Trophoblast cell (in vitro differentiated cells and primary cell): ENCODE results near the gene RBMS1.

Experiments
- DNase-seq, 2 donors: peaks; one replicate each; pipeline ENCODE4 v3.0.0-alpha.2; 2016
- H2AFZ ChIP-seq: 2 replicates; pipeline ENCODE4 v1.6.1; 2013; ENCODE audit warnings: low read length, moderate library complexity, mild to moderate bottlenecking; ENCODE audit not compliant: insufficient read depth, poor library complexity
- H2AK5ac ChIP-seq: 2 replicates; pipeline ENCODE4 v1.6.1; 2013; ENCODE audit warnings: mild to moderate bottlenecking, low read length
- H2BK120ac ChIP-seq: 2 replicates; pipeline ENCODE4 v1.6.1; 2013; ENCODE audit warnings: low read length, mild to moderate bottlenecking, moderate library complexity; ENCODE audit not compliant: insufficient read depth, poor library complexity
- H2BK12ac ChIP-seq: 2 replicates; pipeline ENCODE4 v1.6.1; 2013; ENCODE audit warnings: mild to moderate bottlenecking, low read length, moderate library complexity
- H2BK5ac ChIP-seq: 2 replicates; pipeline ENCODE4 v1.6.1; 2013; ENCODE audit warnings: low read length, low read depth, moderate library complexity, mild to moderate bottlenecking; ENCODE audit not compliant: poor library complexity
- H3K14ac ChIP-seq: 2 replicates; pipeline ENCODE4 v1.6.1; 2013; ENCODE audit warnings: mild to moderate bottlenecking, low read length
- H3K18ac ChIP-seq: 2 replicates; pipeline ENCODE4 v1.6.1; 2013; ENCODE audit warnings: mild to moderate bottlenecking, low read length
- H3K23ac ChIP-seq: 2 replicates; pipeline ENCODE4 v1.6.1; 2013; ENCODE audit warnings: low read length
- H3K27ac ChIP-seq: 2 replicates; pipeline ENCODE4 v1.5.1; 2013; ENCODE audit warnings: low read depth, mild to moderate bottlenecking, inconsistent platforms, low read length, moderate library complexity
- H3K27me3 ChIP-seq: 2 replicates; pipeline ENCODE4 v1.6.1; 2013; ENCODE audit warnings: inconsistent platforms, mild to moderate bottlenecking, low read length, moderate library complexity; ENCODE audit not compliant: insufficient read depth
- H3K36me3 ChIP-seq, 2 experiments: 1 replicate in 1 of 2; 2 replicates in 1 of 2; pipeline ENCODE4 v1.6.1; 2013; ENCODE audit warnings: low read length in 2 of 2, mild to moderate bottlenecking in 2 of 2, moderate library complexity in 1 of 2; ENCODE audit not compliant: insufficient read depth in 2 of 2, control insufficient read depth in 1 of 2
- H3K4ac ChIP-seq: 2 replicates; pipeline ENCODE4 v1.6.1; 2013; ENCODE audit warnings: low read depth, mild to moderate bottlenecking, low read length, moderate library complexity
- H3K4me1 ChIP-seq, 2 experiments: 1 replicate in 1 of 2; 2 replicates in 1 of 2; pipeline ENCODE4 v1.6.1; 2013; ENCODE audit warnings: low read length in 2 of 2, mild to moderate bottlenecking in 2 of 2, moderate library complexity in 1 of 2; ENCODE audit not compliant: insufficient read depth in 2 of 2, control insufficient read depth in 1 of 2
- H3K4me2 ChIP-seq: 2 replicates; pipeline ENCODE4 v1.6.1; 2013; ENCODE audit warnings: inconsistent platforms, mild to moderate bottlenecking, low read length, moderate library complexity
- H3K4me3 ChIP-seq: 2 replicates; pipeline ENCODE4 v1.5.1; 2013; ENCODE audit warnings: mild to moderate bottlenecking, low read depth, low read length, inconsistent platforms
- H3K79me1 ChIP-seq: one replicate; pipeline ENCODE4 v1.6.1; 2013; ENCODE audit warnings: low read length
- H3K79me2 ChIP-seq: 2 replicates; pipeline ENCODE4 v1.6.1; 2013; ENCODE audit warnings: low read length, mild to moderate bottlenecking; ENCODE audit not compliant: control insufficient read depth, insufficient read depth, poor library complexity
- H3K9ac ChIP-seq: 2 replicates; pipeline ENCODE4 v1.6.1; 2013; ENCODE audit warnings: mild to moderate bottlenecking, low read length
- H3K9me3 ChIP-seq: 2 replicates; pipeline ENCODE4 v1.6.1; 2013; ENCODE audit warnings: low read depth, mild to moderate bottlenecking, control low read depth, inconsistent platforms, low read length; ENCODE audit not compliant: insufficient read depth
- H4K12ac ChIP-seq: 2 replicates; pipeline ENCODE4 v1.6.1; 2013; ENCODE audit warnings: low read depth, mild to moderate bottlenecking, low read length, moderate library complexity
- H4K8ac ChIP-seq: 2 replicates; pipeline ENCODE4 v1.6.1; 2013; ENCODE audit warnings: low read depth, mild to moderate bottlenecking, low read length, moderate library complexity
- H4K91ac ChIP-seq: one replicate; pipeline ENCODE4 v1.6.1; 2013; ENCODE audit warnings: low read depth, mild to moderate bottlenecking, low read length, moderate library complexity
- WGBS: extraction: QIAGEN DNeasy Blood & Tissue Kit; methylation state at CpG from one replicate; pipeline ENCODE4 v1.1.7; 2013; ENCODE audit warnings: missing lambda C conversion rate; ENCODE audit not compliant: insufficient read length, insufficient coverage; ENCODE audit errors: extremely low coverage; 5-methylcytosine and 5-hydroxymethylcytosine counted together

RBMS1 gene

GRCh38 chr2:160513120-160513519, 19.5 kb upstream of the RBMS1 start:
- no peak for DNase-seq
- H4K12ac ChIP-seq, result no peak overlapping the region
- no peaks in the 10 kb centered on the region for H3K79me2 ChIP-seq
- no peak overlapping the region for H4K8ac ChIP-seq
- no peak overlapping the region for H2BK12ac ChIP-seq
- H2AFZ ChIP-seq, result no peak overlapping the region
- H3K18ac ChIP-seq, result no peak overlapping the region
- no peak overlapping the region for H3K4me3 ChIP-seq
- no peak overlapping the region for H3K14ac ChIP-seq
- H3K27me3 ChIP-seq, result no peaks in the 10 kb centered on the region
- WGBS, result no CpG with 5 or more reads among the region's 4 CpGs
- H3K36me3 ChIP-seq, result no peaks in the 10 kb centered on the region
- no peak overlapping the region for H3K27ac ChIP-seq
- no peak overlapping the region for H3K4ac ChIP-seq
- H2AK5ac ChIP-seq, result no peak overlapping the region
- no peak overlapping the region for H3K4me2 ChIP-seq
- no peak overlapping the region for H2BK5ac ChIP-seq
- H3K79me1 ChIP-seq, result peaks cover 18% of the 10 kb centered on the region
- no peak overlapping the region for H3K9ac ChIP-seq
- H3K23ac ChIP-seq, result no peak overlapping the region
- peaks cover 6 to 11% of the 10 kb centered on the region in 2 experiments for H3K4me1 ChIP-seq
- H3K9me3 ChIP-seq, result no peaks in the 10 kb centered on the region
- H4K91ac ChIP-seq, result no peak overlapping the region
- H2BK120ac ChIP-seq, result no peak overlapping the region

DNA sequence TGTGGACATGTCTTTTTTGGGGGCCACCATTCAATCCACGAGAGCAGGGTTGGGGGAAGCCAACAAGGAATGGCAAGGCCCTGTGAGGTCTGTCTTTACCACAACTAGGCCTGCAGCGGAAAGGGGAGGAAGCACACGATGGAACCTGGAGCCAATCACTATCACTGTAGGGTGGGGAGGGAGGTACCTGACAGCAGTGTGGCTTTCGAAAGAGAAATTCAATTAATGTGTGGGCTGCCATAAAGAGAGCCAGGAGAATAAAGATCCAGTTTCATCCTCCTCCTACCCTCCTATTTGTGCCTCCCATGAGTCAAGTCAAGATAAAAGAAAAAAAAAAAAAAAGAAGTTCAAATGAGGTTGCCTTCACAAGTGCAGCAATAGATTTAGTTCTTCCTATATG, 18.9 kb upstream of the RBMS1 start:
- Histone ChIP-seq H2AFZ (no peak overlapping the region), H2AK5ac (peak overlapping the region; percentile 89), H3K79me2 (no peaks in the 10 kb centered on the region), H3K4me3 (no peak overlapping the region), H3K14ac (peak overlapping the region; percentile 60), H3K18ac (peak overlapping the region; percentile 67), H4K91ac (peak overlapping the region; percentile 69), H3K4ac (peak overlapping the region; percentile 44), H3K27me3 (no peaks in the 10 kb centered on the region), H2BK120ac (peak overlapping the region; percentile 61), H4K12ac (no peak overlapping the region), H3K36me3 (no peaks in the 10 kb centered on the region), H3K4me2 (no peak overlapping the region), H3K9ac (no peak overlapping the region), H3K79me1 (peaks cover 19% of the 10 kb centered on the region), H2BK12ac (peak overlapping the region; percentile 87), H3K9me3 (no peaks in the 10 kb centered on the region), H3K23ac (no peak overlapping the region), H2BK5ac (no peak overlapping the region), H4K8ac (no peak overlapping the region), H3K4me1 (peaks cover 6 to 11% of the 10 kb centered on the region in 2 experiments), H3K27ac (no peak overlapping the region)
- WGBS, result no CpG with 5 or more reads among the region's 4 CpGs
- no peak for DNase-seq

DNA sequence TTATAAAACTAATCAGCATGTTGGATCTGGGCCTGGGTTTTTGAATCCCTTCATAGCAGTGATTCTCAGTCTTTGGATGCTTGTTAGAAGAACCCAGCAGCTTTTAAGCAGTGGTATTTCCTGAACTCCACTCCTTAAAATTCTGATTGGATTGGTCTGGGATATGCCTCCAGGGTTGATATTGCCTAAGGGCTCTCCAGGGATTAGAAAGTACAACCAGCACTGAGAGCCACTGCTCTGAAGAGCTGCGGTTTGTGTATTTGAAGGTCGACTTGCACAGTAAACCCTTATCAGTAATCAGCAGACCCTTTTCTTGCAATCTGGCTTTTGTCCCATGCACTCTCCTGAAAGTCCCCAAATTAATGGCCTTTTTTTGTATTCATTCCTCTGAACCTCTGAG, 17.0 kb upstream of the RBMS1 start:
- no peak overlapping the region for H4K8ac ChIP-seq
- H3K79me2 ChIP-seq, result peaks cover 2% of the 10 kb centered on the region
- no peak overlapping the region for H4K12ac ChIP-seq
- no peaks in the 10 kb centered on the region for H3K27me3 ChIP-seq
- no peak overlapping the region for H3K4me3 ChIP-seq
- no peaks in the 10 kb centered on the region for H3K9me3 ChIP-seq
- peak overlapping the region; percentile 91 for H4K91ac ChIP-seq
- peaks cover 6 to 13% of the 10 kb centered on the region in 2 experiments for H3K4me1 ChIP-seq
- peak overlapping the region; percentile 85 for H3K4ac ChIP-seq
- peak overlapping the region; percentile 96 for H2BK12ac ChIP-seq
- peak; percentile 51 to 83 for DNase-seq
- peaks cover 22% of the 10 kb centered on the region for H3K79me1 ChIP-seq
- H3K9ac ChIP-seq, result no peak overlapping the region
- peak overlapping the region; percentile 97 for H3K27ac ChIP-seq
- no peak overlapping the region for H3K18ac ChIP-seq
- H2BK5ac ChIP-seq, result peak overlapping the region; percentile 74
- no peaks in the 10 kb centered on the region for H3K36me3 ChIP-seq
- H2AFZ ChIP-seq, result no peak overlapping the region
- H2AK5ac ChIP-seq, result no peak overlapping the region
- peak overlapping the region; percentile 76 for H3K14ac ChIP-seq
- no peak overlapping the region for H3K23ac ChIP-seq
- peak overlapping the region; percentile 36 for H3K4me2 ChIP-seq
- peak overlapping the region; percentile 93 for H2BK120ac ChIP-seq
- no CpG with 5 or more reads among the region's 2 CpGs for WGBS

GRCh38 chr2:160509016-160509415, 15.4 kb upstream of the RBMS1 start:
- H4K8ac ChIP-seq, result no peak overlapping the region
- no peak overlapping the region for H3K23ac ChIP-seq
- H3K27ac ChIP-seq, result no peak overlapping the region
- no peak overlapping the region for H3K18ac ChIP-seq
- no peak overlapping the region for H2BK120ac ChIP-seq
- peaks cover 6 to 13% of the 10 kb centered on the region in 2 experiments for H3K4me1 ChIP-seq
- no peak overlapping the region for H3K4ac ChIP-seq
- no peak overlapping the region for H3K4me3 ChIP-seq
- no peak overlapping the region for H3K14ac ChIP-seq
- H2AK5ac ChIP-seq, result no peak overlapping the region
- peaks cover 2% of the 10 kb centered on the region for H3K79me2 ChIP-seq
- H3K4me2 ChIP-seq, result no peak overlapping the region
- H4K91ac ChIP-seq, result no peak overlapping the region
- no peaks in the 10 kb centered on the region for H3K36me3 ChIP-seq
- H2BK5ac ChIP-seq, result no peak overlapping the region
- no peak overlapping the region for H4K12ac ChIP-seq
- no peak overlapping the region for H2BK12ac ChIP-seq
- no peaks in the 10 kb centered on the region for H3K27me3 ChIP-seq
- H3K9me3 ChIP-seq, result no peaks in the 10 kb centered on the region
- H3K79me1 ChIP-seq, result peaks cover 22% of the 10 kb centered on the region
- H2AFZ ChIP-seq, result no peak overlapping the region
- WGBS, result no CpG with 5 or more reads among the region's 2 CpGs
- no peak overlapping the region for H3K9ac ChIP-seq
- DNase-seq, result no peak
